K562 (cell line): ENCODE data around the gene HPS5. TPM values are rescaled to one million over a fixed set of nuclear protein-coding genes. Genes with fewer than 3 reads are reported as not detected.
A peak's percentile ranks its signal among the peaks of the same experiment; 100 is the strongest.

Experiments used
- ADNP ChIP-seq: fragments of 200-800 bp; sonication (Bioruptor generic); IDR thresholded peaks from 2 replicates; pipeline ENCODE4 v1.6.1; 2016; ENCODE audit warnings: missing genetic modification characterization, missing compliant biosample characterization
- BCOR ChIP-seq: fragments of 450-650 bp; IDR thresholded peaks from 2 replicates; pipeline ENCODE4 v1.6.1; 2016
- CGGBP1 ChIP-seq: fragments of 250-450 bp; sonication (Bioruptor Pico); IDR thresholded peaks from 2 replicates; pipeline ENCODE4 v1.9.0; 2021; ENCODE audit warnings: mild to moderate bottlenecking
- ELK3 ChIP-seq: fragments of 450-650 bp; formaldehyde crosslinking; IDR thresholded peaks from 2 replicates; pipeline ENCODE4 v1.4.0; 2020; ENCODE audit warnings: mild to moderate bottlenecking
- ETV1 ChIP-seq: fragments of 450-650 bp; conservative IDR thresholded peaks from 2 replicates; pipeline ENCODE4 v1.6.1; 2016; ENCODE audit warnings: missing genetic modification characterization, control low read depth, low read depth, missing compliant biosample characterization
- GABPA ChIP-seq: fragments of 200-800 bp; sonication (Bioruptor generic); conservative IDR thresholded peaks from 2 replicates; pipeline ENCODE4 v1.6.1; 2016; ENCODE audit warnings: low read depth, missing genetic modification characterization, missing compliant biosample characterization
- GATAD2B ChIP-seq: fragments of 450-650 bp; IDR thresholded peaks from 2 replicates; pipeline ENCODE4 v1.6.1; 2017; ENCODE audit warnings: mild to moderate bottlenecking, borderline replicate concordance
- GTF2F1 ChIP-seq: IDR thresholded peaks from 2 replicates; pipeline ENCODE4 v1.6.1; 2011; ENCODE audit warnings: low read depth, low read length, improper control_type of control experiment
- HOXB6 ChIP-seq: fragments of 250-450 bp; sonication (Bioruptor Pico); IDR thresholded peaks from 2 replicates; pipeline ENCODE4 v1.5.1; 2022; ENCODE audit warnings: mild to moderate bottlenecking, borderline replicate concordance
- KDM5B ChIP-seq: fragments of 200-600 bp; sonication (generic); IDR thresholded peaks from 2 replicates; pipeline ENCODE4 v1.6.1; 2012; ENCODE audit warnings: low read depth, mild to moderate bottlenecking, moderate library complexity, low read length, control low read depth, inconsistent platforms; ENCODE audit not compliant: insufficient replicate concordance
- MTA2 ChIP-seq: fragments of 450-650 bp; IDR thresholded peaks from 2 replicates; pipeline ENCODE4 v1.6.1; 2016; ENCODE audit warnings: low read depth
- NFATC3 ChIP-seq: fragments of 450-650 bp; IDR thresholded peaks from 2 replicates; pipeline ENCODE4 v1.6.1; 2017; ENCODE audit warnings: mild to moderate bottlenecking
- NFXL1 ChIP-seq: fragments of 450-650 bp; formaldehyde crosslinking; IDR thresholded peaks from 2 replicates; pipeline ENCODE4 v1.4.0; 2021; ENCODE audit warnings: mild to moderate bottlenecking
- PHB ChIP-seq: fragments of 250-450 bp; sonication (Bioruptor Pico); IDR thresholded peaks from 2 replicates; pipeline ENCODE4 v1.5.0; 2021
- PHF20 ChIP-seq: fragments of 450-650 bp; IDR thresholded peaks from 2 replicates; pipeline ENCODE4 v1.6.1; 2018; ENCODE audit not compliant: partially characterized antibody
- PHF21A ChIP-seq: fragments of 450-650 bp; IDR thresholded peaks from 2 replicates; pipeline ENCODE4 v1.6.1; 2017; ENCODE audit warnings: low read depth, borderline replicate concordance
- PURB ChIP-seq: sonication (generic); formaldehyde crosslinking; IDR thresholded peaks from 2 replicates; pipeline ENCODE4 v1.9.0; 2021; ENCODE audit warnings: low read depth, mild to moderate bottlenecking, missing genetic modification reagents
- RBM14 ChIP-seq: fragments of 200-400 bp; formaldehyde crosslinking; IDR thresholded peaks from 2 replicates; pipeline ENCODE4 v1.6.1; 2018; ENCODE audit warnings: low read depth, mild to moderate bottlenecking, low read length, moderate library complexity, borderline replicate concordance; ENCODE audit not compliant: insufficient read depth
- RBM17 ChIP-seq: fragments of 200-400 bp; formaldehyde crosslinking; IDR thresholded peaks from 2 replicates; pipeline ENCODE4 v1.6.1; 2017; ENCODE audit warnings: low read depth, mild to moderate bottlenecking, low read length, borderline replicate concordance
- RBM22 ChIP-seq: fragments of 200-400 bp; formaldehyde crosslinking; IDR thresholded peaks from 2 replicates; pipeline ENCODE4 v1.6.1; 2018; ENCODE audit warnings: low read length, low read depth; ENCODE audit not compliant: poor library complexity, severe bottlenecking
- RFX7 ChIP-seq: fragments of 250-450 bp; sonication (Bioruptor Pico); IDR thresholded peaks from 2 replicates; pipeline ENCODE4 v1.5.1; 2021; ENCODE audit warnings: mild to moderate bottlenecking
- RHOXF2B ChIP-seq: fragments of 250-450 bp; sonication (Bioruptor Pico); conservative IDR thresholded peaks from 2 replicates; pipeline ENCODE4 v1.5.1; 2021
- SAFB ChIP-seq: fragments of 200-400 bp; formaldehyde crosslinking; IDR thresholded peaks from 2 replicates; pipeline ENCODE4 v1.6.1; 2017; ENCODE audit warnings: low read depth, low read length, borderline replicate concordance
- SIX5 ChIP-seq, 2 experiments: IDR thresholded peaks; 2 replicates each; pipeline ENCODE4 v1.6.1; 2011; ENCODE audit warnings: low read length in 2 of 2, borderline replicate concordance in 1 of 2, low read depth in 1 of 2, mild to moderate bottlenecking in 1 of 2, moderate library complexity in 1 of 2; ENCODE audit not compliant: insufficient read depth in 1 of 2
- TFAM ChIP-seq: fragments of 250-450 bp; sonication (Bioruptor Pico); conservative IDR thresholded peaks from 2 replicates; pipeline ENCODE4 v1.5.0; 2021; ENCODE audit warnings: mild to moderate bottlenecking, moderate library complexity
- ZBTB2 ChIP-seq: fragments of 450-650 bp; IDR thresholded peaks from 2 replicates; pipeline ENCODE4 v1.6.1; 2016; ENCODE audit warnings: antibody characterized with exemption
- ZNF212 ChIP-seq: fragments of 450-650 bp; formaldehyde crosslinking; IDR thresholded peaks from 2 replicates; pipeline ENCODE4 v1.4.0; 2020; ENCODE audit warnings: mild to moderate bottlenecking
- ZNF263 ChIP-seq: sonication (generic); formaldehyde crosslinking; IDR thresholded peaks from 2 replicates; pipeline ENCODE4 v1.8.0; 2022; ENCODE audit warnings: mild to moderate bottlenecking, missing genetic modification reagents, borderline replicate concordance
- ZNF282 ChIP-seq: sonication (generic); formaldehyde crosslinking; IDR thresholded peaks from 2 replicates; pipeline ENCODE4 v1.8.1; 2023; ENCODE audit warnings: missing genetic modification reagents
- ZNF431 ChIP-seq: sonication (generic); formaldehyde crosslinking; IDR thresholded peaks from 2 replicates; pipeline ENCODE4 v1.8.0; 2022; ENCODE audit warnings: mild to moderate bottlenecking, missing genetic modification reagents
- polyA plus RNA-seq, 8 experiments: library from polyadenylated mRNA; depleted of rRNA in 4 of 8; stranded (reverse) in 5 of 8; unstranded in 3 of 8; fragments of >200 nt; fragmentation: Nextera tagmentation in 2 of 8; fragmentation: Illumina TruSeq in 1 of 8; extraction: Ambion mirVana in 2 of 8; extraction: Trizol in 1 of 8; gene quantifications; 2 replicates each; pipeline versions ENCODE4 v1.2.1 to v1.2.3, GENCODE V29; 2011 to 2014; ENCODE audit warnings: inconsistent platforms in 1 of 8, missing spikeins in 1 of 8
- total RNA-seq, 7 experiments: library from RNA; depleted of rRNA in 6 of 7; stranded (reverse); fragments of >200 nt in 6 of 7; fragmentation: Illumina TruSeq in 2 of 7; extraction: Trizol in 2 of 7; gene quantifications; 2 replicates each; pipeline versions ENCODE4 v1.2.1 to v1.2.3, GENCODE V29; 2011 to 2021; ENCODE audit warnings: low replicate concordance in 1 of 7

HPS5 gene
- total and polyA plus RNA-seq, 9 of the 15 experiments (the other 6 are each of a cell fraction or from before 2014, with no cell fraction given): 12.2 to 28.1 (median 16.8) TPM

- TF ChIP-seq PHB (CRISPR knock-in tag) (no peak), RFX7 (no peak), ZNF263 (CRISPR knock-in tag) (no peak), RHOXF2B (no peak), RBM14 (no peak), NFATC3 (no peak), MTA2 (no peak), SAFB (no peak), RBM17 (no peak), TFAM (CRISPR knock-in tag) (no peak), ZNF431 (CRISPR knock-in tag) (no peak), KDM5B (no peak), ZNF282 (CRISPR knock-in tag) (no peak), HOXB6 (CRISPR knock-in tag) (no peak), PURB (CRISPR knock-in tag) (no peak), RBM22 (no peak), ETV1 (tag) (peak; percentile 91), ZBTB2 (peak; percentile 36; the same call in 1 of the 2 replicates), GABPA (tag) (peak; percentile 36; the same call in 1 of the 2 replicates), NFXL1 (no peak), SIX5 (IDR thresholded peaks at IDR 0.05; ENCODE audit: borderline replicate concordance in 1 of 2, insufficient read depth in 1 of 2, low read depth in 1 of 2, low read length in 2 of 2) (no peak), PHF21A (no peak), GTF2F1 (no peak), ZNF212 (CRISPR knock-in tag) (no peak), ELK3 (CRISPR knock-in tag) (no peak), CGGBP1 (CRISPR knock-in tag) (no peak), GATAD2B (no peak; the same call in 1 of the 2 replicates), PHF20 (no peak), BCOR (no peak), ADNP (tag) (no peak)
Measured at GRCh38 chr11:18329196-18329870, 7.4 kb upstream of the HPS5 start (continued).
